Measurements from ENCODE around the gene BBS9.

BBS9 gene

GRCh38 chr7:33192695-33193291 is 63.4 kb downstream of the BBS9 start:
- no peak for TF ChIP-seq CTCF (IDR thresholded peaks at IDR 0.05; ENCODE audit: low read depth, low read length)
- no peaks in the 10 kb centered on the region for H3K27me3 ChIP-seq (ENCODE audit: insufficient read depth, low read depth, severe bottlenecking)
- H3K9me3 ChIP-seq (ENCODE audit: severe bottlenecking), result no peaks in the 10 kb centered on the region
- H3K4me3 ChIP-seq (ENCODE audit: low read depth, low read length), result no peak overlapping the region
- DNase-seq, result no peak
- H3K36me3 ChIP-seq, result no peaks in the 10 kb centered on the region
- H3K27ac ChIP-seq, result no peak overlapping the region

GRCh38 chr7:33193308-33193864 is 64.0 kb downstream of the BBS9 start:
- no peak overlapping the region for H3K27ac ChIP-seq
- H3K4me3 ChIP-seq (ENCODE audit: low read depth, low read length), result no peak overlapping the region
- no peaks in the 10 kb centered on the region for H3K9me3 ChIP-seq (ENCODE audit: severe bottlenecking)
- H3K36me3 ChIP-seq, result no peaks in the 10 kb centered on the region
- H3K27me3 ChIP-seq (ENCODE audit: insufficient read depth, low read depth, severe bottlenecking), result no peaks in the 10 kb centered on the region
- DNase-seq, result no peak
- TF ChIP-seq CTCF (IDR thresholded peaks at IDR 0.05; ENCODE audit: low read depth, low read length), result no peak

GRCh38 chr7:33195264-33195663 is 65.9 kb downstream of the BBS9 start:
- no peak overlapping the region for H3K4me3 ChIP-seq (ENCODE audit: low read depth, low read length)
- no peak for TF ChIP-seq CTCF (IDR thresholded peaks at IDR 0.05; ENCODE audit: low read depth, low read length)
- H3K36me3 ChIP-seq, result no peaks in the 10 kb centered on the region
- H3K27me3 ChIP-seq (ENCODE audit: insufficient read depth, low read depth, severe bottlenecking), result no peaks in the 10 kb centered on the region
- H3K27ac ChIP-seq, result no peak overlapping the region
- H3K9me3 ChIP-seq (ENCODE audit: severe bottlenecking), result no peaks in the 10 kb centered on the region
- DNase-seq, result no peak

- peak; percentile 13 for DNase-seq
- Histone ChIP-seq H3K27ac (peak overlapping the region; percentile 30), H3K4me3 (ENCODE audit: low read depth, low read length) (no peak overlapping the region; the same call in 1 of the 2 replicates), H3K9me3 (ENCODE audit: severe bottlenecking) (no peaks in the 10 kb centered on the region), H3K36me3 (no peaks in the 10 kb centered on the region), H3K27me3 (ENCODE audit: insufficient read depth, low read depth, severe bottlenecking) (no peaks in the 10 kb centered on the region)
- TF ChIP-seq CTCF (IDR thresholded peaks at IDR 0.05; ENCODE audit: low read depth, low read length), result no peak
Observed at GRCh38 chr7:33196221-33196620, 66.9 kb downstream of the BBS9 start.

GRCh38 chr7:33200282-33200681 is 70.9 kb downstream of the BBS9 start:
- no peak overlapping the region for H3K4me3 ChIP-seq (ENCODE audit: low read depth, low read length)

More at GRCh38 chr7:33200282-33200681, 70.9 kb downstream of the BBS9 start:
- TF ChIP-seq CTCF (IDR thresholded peaks at IDR 0.05; ENCODE audit: low read depth, low read length), result no peak
- DNase-seq, result no peak
- Histone ChIP-seq H3K9me3 (ENCODE audit: severe bottlenecking) (no peaks in the 10 kb centered on the region), H3K27ac (no peak overlapping the region), H3K36me3 (no peaks in the 10 kb centered on the region), H3K27me3 (ENCODE audit: insufficient read depth, low read depth, severe bottlenecking) (no peaks in the 10 kb centered on the region)
